CD8-positive, alpha-beta memory T cell (primary cell): ENCODE measurements around the gene ARID5B. TPM values are rescaled to one million over a fixed set of nuclear protein-coding genes. Genes with fewer than 3 reads are reported as not detected.
"Not testable (repeated sequence)": the region's sequence is repeated elsewhere in the genome, so short reads cannot be mapped to it uniquely, and the experiment has no call there.

Experiments
- CTCF ChIA-PET: fragments of 350-600 bp; sonication (Branson Sonifier 250); formaldehyde crosslinking; loops from one replicate; lab custom pipeline; 2021; ENCODE audit warnings: antibody characterized with exemption; lab: Charles Lee
- POLR2A ChIA-PET: fragments of 350-600 bp; sonication (Branson Sonifier 250); formaldehyde crosslinking; loops from one replicate; lab custom pipeline; 2021; ENCODE audit warnings: antibody characterized with exemption; lab: Charles Lee
- DNase-seq, 5 donors: peaks; one replicate each; pipeline versions ENCODE4 v3.0.0 to v3.0.0-alpha.2; 2020 to 2022; ENCODE audit warnings: mixed read lengths in 1 of 5
- H3K27ac ChIP-seq: one replicate; pipeline ENCODE4 v1.7.0; 2013; ENCODE audit warnings: low read depth, mild to moderate bottlenecking, low read length, moderate library complexity
- H3K27me3 ChIP-seq: 2 replicates; pipeline ENCODE4 v1.7.0; 2013; ENCODE audit warnings: low read length, mild to moderate bottlenecking; ENCODE audit not compliant: insufficient read depth, poor library complexity, severe bottlenecking
- H3K36me3 ChIP-seq: 2 replicates; pipeline ENCODE4 v1.7.0; 2013; ENCODE audit warnings: mild to moderate bottlenecking, low read length, moderate library complexity; ENCODE audit not compliant: insufficient read depth
- H3K4me1 ChIP-seq: 2 replicates; pipeline ENCODE4 v1.7.0; 2013; ENCODE audit warnings: mild to moderate bottlenecking, low read length, moderate library complexity; ENCODE audit not compliant: insufficient read depth
- H3K4me3 ChIP-seq: 2 replicates; pipeline ENCODE4 v1.7.0; 2013; ENCODE audit warnings: mild to moderate bottlenecking, low read length
- H3K9me3 ChIP-seq: 2 replicates; pipeline ENCODE4 v1.7.0; 2013; ENCODE audit warnings: mild to moderate bottlenecking, low read length
- H3K27ac Mint-ChIP-seq, 8 donors: one replicate each; pipeline ENCODE4 v1.8.0; 2020 to 2021; ENCODE audit warnings: mixed read lengths in 8 of 8, mild to moderate bottlenecking in 6 of 8, inconsistent platforms in 3 of 8, moderate library complexity in 3 of 8
- H3K27me3 Mint-ChIP-seq, 2 donors: one replicate each; pipeline ENCODE4 v1.8.0; 2020 to 2021; ENCODE audit warnings: mixed read lengths in 2 of 2, mild to moderate bottlenecking in 1 of 2, moderate library complexity in 1 of 2
- H3K36me3 Mint-ChIP-seq, 3 donors: one replicate each; pipeline ENCODE4 v1.8.0; 2020 to 2021; ENCODE audit warnings: mixed read lengths in 3 of 3, inconsistent platforms in 1 of 3, mild to moderate bottlenecking in 1 of 3
- H3K4me1 Mint-ChIP-seq, 3 donors: one replicate each; pipeline ENCODE4 v1.8.0; 2020 to 2021; ENCODE audit warnings: mixed read lengths in 3 of 3, inconsistent platforms in 1 of 3, mild to moderate bottlenecking in 1 of 3
- H3K4me3 Mint-ChIP-seq, 7 donors: one replicate each; pipeline ENCODE4 v1.8.0; 2020 to 2021; ENCODE audit warnings: mixed read lengths in 7 of 7, mild to moderate bottlenecking in 6 of 7, moderate library complexity in 4 of 7, inconsistent platforms in 2 of 7
- H3K9me3 Mint-ChIP-seq, 5 donors: one replicate each; pipeline ENCODE4 v1.8.0; 2020 to 2022; ENCODE audit warnings: mixed read lengths in 5 of 5, mild to moderate bottlenecking in 3 of 5, moderate library complexity in 2 of 5, inconsistent platforms in 1 of 5
- polyA plus RNA-seq: library from polyadenylated mRNA; unstranded; fragments of 300-500 nt; fragmentation: Illumina TruSeq; gene quantifications from one replicate; pipeline ENCODE4 v1.2.3, GENCODE V29; 2021
- total RNA-seq, 2 experiments: library from RNA; stranded (reverse); gene quantifications; one replicate each; pipeline ENCODE4 v1.2.3, GENCODE V29; 2021

ARID5B gene
- total and polyA plus RNA-seq, 3 experiments from 2014 or later: 37.1 to 48.7 (median 38.4) TPM

DNA sequence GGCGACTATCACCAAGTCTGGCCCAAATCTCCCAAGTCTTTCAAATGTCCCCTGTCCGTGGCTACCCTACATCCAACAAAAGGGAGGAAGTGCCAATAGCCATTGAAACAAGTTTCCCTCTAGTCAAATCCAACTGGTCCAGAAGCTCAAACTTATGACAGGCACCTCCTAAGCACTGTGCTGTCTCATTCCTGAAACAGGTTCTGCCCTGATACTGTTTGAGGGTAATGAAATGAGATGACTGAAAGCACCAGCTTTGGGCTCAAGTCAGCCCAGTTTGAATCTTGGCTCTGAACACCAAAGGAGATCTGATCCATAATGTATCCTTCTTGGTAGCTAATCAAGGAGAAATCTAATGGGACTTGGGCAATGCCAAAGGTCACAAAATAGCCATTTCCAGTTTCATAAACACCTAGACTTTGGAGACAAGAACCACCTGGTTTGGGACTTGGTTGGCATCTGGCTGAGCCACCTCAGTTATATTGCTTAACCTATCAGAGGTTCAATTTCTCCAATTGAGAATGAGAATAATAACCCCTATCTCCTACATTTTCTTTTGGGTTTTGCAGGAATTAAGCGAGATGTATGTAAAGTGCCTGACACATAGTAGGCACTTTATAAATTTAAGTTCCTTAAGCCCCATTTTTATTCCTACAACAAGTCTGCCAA, 34.7 kb upstream of the ARID5B start:
- peak overlapping the region in 5 of 8 donors; percentile 54 to 88 (median 77) for H3K27ac Mint-ChIP-seq
- H3K4me1 Mint-ChIP-seq: peaks cover 3 to 7% (median 5%) of the 10 kb centered on the region in 3 donors
- peak overlapping the region; percentile 34 for H3K4me3 ChIP-seq

DNA sequence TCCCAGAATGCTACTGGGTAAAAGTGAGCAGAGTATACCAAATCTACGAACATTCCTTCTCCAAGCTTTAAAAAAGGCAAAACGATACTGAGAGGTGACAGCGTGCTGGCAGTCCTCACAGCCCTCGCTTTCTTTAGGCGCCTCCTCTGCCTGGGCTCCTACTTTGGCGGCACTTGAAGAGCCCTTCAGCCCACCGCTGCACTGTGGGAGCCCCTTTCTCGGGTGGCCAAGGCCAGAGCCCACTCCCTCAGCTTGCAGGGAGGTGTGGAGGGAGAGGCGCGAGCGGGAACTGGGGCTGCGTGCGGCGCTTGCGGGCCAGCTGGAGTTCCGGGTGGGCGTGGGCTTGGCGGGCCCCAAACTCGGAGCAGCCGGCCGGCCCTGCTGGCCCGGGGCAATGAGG, 34.1 kb upstream of the ARID5B start:
- H3K9me3 ChIP-seq, H3K36me3 ChIP-seq, H3K27me3 Mint-ChIP-seq, H3K4me1 ChIP-seq, POLR2A ChIA-PET, H3K4me1 Mint-ChIP-seq, H3K27ac ChIP-seq, H3K9me3 Mint-ChIP-seq, H3K27me3 ChIP-seq, H3K36me3 Mint-ChIP-seq: not testable (repeated sequence)
- CTCF ChIA-PET: interaction anchor here (1.2 to 3.0 kb wide), 10 partner anchors 9 to 119 kb away, joined by 3 to 29 read pairs (median 5); no protein-coding TSS in a partner anchor
- DNase-seq: peak in 1 of 5 donors; percentile 47
- peak overlapping the region in 5 of 8 donors; percentile 54 to 88 (median 77) for H3K27ac Mint-ChIP-seq
- H3K4me3 Mint-ChIP-seq: peak overlapping the region; percentile 74 to 85 (median 80)
- H3K4me3 ChIP-seq: peak overlapping the region; percentile 34

More for the DNA sequence above, 34.7 kb upstream of the ARID5B start:
- POLR2A ChIA-PET: no interaction called here
- Histone ChIP-seq H3K4me1 (peaks cover 5% of the 10 kb centered on the region), H3K27ac (no peak overlapping the region), H3K9me3 (no peaks in the 10 kb centered on the region), H3K36me3 (no peaks in the 10 kb centered on the region), H3K27me3 (no peaks in the 10 kb centered on the region)
- H3K36me3 Mint-ChIP-seq: no peaks in the 10 kb centered on the region
- no peak for DNase-seq
- CTCF ChIA-PET: interaction anchor here (1.3 to 3.0 kb wide), 7 partner anchors 8 to 118 kb away, joined by 3 to 29 read pairs (median 6); no protein-coding TSS in a partner anchor
- peak overlapping the region; percentile 74 to 85 (median 80) for H3K4me3 Mint-ChIP-seq
- no peaks in the 10 kb centered on the region for H3K9me3 Mint-ChIP-seq
- no peaks in the 10 kb centered on the region for H3K27me3 Mint-ChIP-seq

DNA sequence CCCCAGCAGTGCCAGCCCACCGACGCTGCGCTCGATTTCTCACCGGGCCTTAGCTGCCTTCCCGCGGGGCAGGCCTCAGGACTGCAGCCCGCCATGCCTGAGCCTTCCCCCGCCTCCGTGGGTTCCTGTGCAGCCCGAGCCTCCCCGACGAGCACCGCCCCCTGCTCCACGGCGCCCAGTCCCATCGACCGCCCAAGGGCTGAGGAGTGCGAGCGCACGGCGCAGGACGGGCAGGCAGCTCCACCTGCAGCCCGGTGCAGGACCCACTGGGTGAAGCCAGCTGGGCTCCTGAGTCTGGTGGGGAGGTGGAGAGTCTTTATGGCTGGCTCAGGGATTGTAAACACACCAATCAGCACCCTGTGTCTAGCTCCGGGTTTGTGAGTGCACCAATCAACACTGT, 33.7 kb upstream of the ARID5B start:
- H3K36me3 Mint-ChIP-seq, H3K27me3 ChIP-seq, H3K27ac ChIP-seq, H3K27me3 Mint-ChIP-seq, H3K4me3 ChIP-seq, H3K4me1 ChIP-seq, H3K9me3 Mint-ChIP-seq, H3K36me3 ChIP-seq, H3K4me1 Mint-ChIP-seq, H3K9me3 ChIP-seq: not testable (repeated sequence)
- ChIA-PET CTCF (interaction anchor here (0.8 to 3.0 kb wide), 12 partner anchors 9 to 377 kb away, joined by 3 to 29 read pairs (median 5); no protein-coding TSS in a partner anchor), POLR2A (interaction anchor here (0.8 kb wide), 1 partner anchor 34 kb away, joined by 5 read pairs; the partner anchor contains the start of gene ARID5B)
- H3K27ac Mint-ChIP-seq: peak overlapping the region in 7 of 8 donors; percentile 11 to 85 (median 70)
- peak overlapping the region; percentile 74 to 88 (median 81) for H3K4me3 Mint-ChIP-seq
- DNase-seq: peak; percentile 22 to 82 (median 62)

DNA sequence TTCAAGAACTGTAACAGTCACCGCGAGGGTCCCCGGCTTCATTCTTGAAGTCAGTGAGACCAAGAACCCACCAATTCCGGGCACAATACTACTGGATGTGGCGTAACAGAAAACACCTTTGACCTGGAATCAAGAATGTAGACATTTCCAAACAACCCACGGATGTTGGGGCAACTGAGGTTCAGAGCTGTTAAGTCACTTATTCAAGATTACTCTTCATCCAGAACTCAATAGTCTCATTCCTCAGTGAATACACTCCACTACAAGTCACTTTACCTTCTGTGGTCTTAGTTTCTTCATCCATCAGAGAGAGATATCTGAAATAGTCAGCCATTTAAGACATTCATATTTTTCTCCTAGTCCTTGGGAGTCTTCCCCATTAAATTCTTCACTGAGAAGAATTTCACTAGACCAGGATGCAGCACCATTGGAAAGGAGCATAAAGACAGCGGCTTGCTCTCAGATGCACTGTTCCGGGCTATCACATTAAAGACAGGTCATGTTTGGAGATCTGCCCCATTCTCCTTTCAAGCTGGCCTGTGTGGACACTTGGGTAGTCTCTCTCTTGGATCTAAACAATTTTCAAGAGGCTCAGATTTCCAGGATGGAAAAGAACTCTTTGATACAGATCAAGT, 32.3 kb upstream of the ARID5B start:
- no peaks in the 10 kb centered on the region for H3K36me3 Mint-ChIP-seq
- CTCF ChIA-PET: interaction anchor here (1.3 to 3.0 kb wide), 2 partner anchors 30 to 33 kb away, joined by 3 to 13 read pairs; no protein-coding TSS in a partner anchor
- Histone ChIP-seq H3K27ac (no peak overlapping the region), H3K4me1 (peaks cover 5% of the 10 kb centered on the region), H3K36me3 (no peaks in the 10 kb centered on the region), H3K27me3 (no peaks in the 10 kb centered on the region), H3K9me3 (no peaks in the 10 kb centered on the region), H3K4me3 (no peak overlapping the region)
- H3K9me3 Mint-ChIP-seq: no peaks in the 10 kb centered on the region
- peak overlapping the region in 3 of 7 donors; percentile 6 to 35 (median 12) for H3K4me3 Mint-ChIP-seq
- H3K4me1 Mint-ChIP-seq: peaks cover 3 to 7% (median 5%) of the 10 kb centered on the region in 3 donors
- no peak for DNase-seq
- H3K27ac Mint-ChIP-seq: no peak overlapping the region
- peaks cover 0 to 8% of the 10 kb centered on the region in 2 donors for H3K27me3 Mint-ChIP-seq
- POLR2A ChIA-PET: no interaction called here

DNA sequence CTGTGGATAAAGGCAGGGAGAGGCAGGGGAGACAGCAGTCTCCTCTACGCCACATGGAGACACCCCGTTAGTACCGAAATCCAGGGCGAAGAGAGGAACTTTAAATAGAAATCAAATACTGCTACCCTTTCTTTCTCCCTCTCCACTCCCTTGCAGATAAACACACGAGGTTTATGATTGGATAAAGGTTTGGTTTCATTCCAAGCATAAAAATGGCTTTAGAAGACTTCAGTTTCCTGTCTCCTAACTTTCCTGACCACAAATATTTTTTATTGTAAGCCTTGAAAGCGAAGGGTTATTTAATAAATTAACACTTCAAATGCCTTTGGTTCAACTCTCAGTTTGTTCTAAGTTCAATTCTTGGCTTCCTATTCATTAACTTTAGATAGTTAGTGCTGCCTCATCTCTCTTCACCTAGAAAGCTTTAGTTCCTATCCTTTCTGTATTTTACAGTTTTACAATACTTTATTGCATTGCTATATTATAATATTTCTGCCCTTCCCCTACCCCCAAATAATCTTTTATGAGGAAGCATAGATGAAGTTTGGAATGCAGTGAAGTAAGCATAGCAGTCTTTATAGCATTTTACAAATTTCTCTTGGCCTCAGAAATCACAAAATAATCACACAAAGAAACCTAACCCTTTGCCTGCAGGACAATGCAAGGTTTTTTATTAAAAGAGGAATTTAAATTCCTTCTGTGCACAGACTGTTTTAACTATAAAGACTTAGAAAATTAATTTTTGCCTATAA, 31.5 kb upstream of the ARID5B start:
- H3K27me3 Mint-ChIP-seq: peaks cover 0 to 9% of the 10 kb centered on the region in 2 donors
- Histone ChIP-seq H3K4me1 (peaks cover 5% of the 10 kb centered on the region), H3K9me3 (no peaks in the 10 kb centered on the region), H3K27ac (no peak overlapping the region), H3K27me3 (no peaks in the 10 kb centered on the region), H3K4me3 (no peak overlapping the region), H3K36me3 (no peaks in the 10 kb centered on the region)
- H3K36me3 Mint-ChIP-seq: no peaks in the 10 kb centered on the region
- ChIA-PET CTCF (no interaction called here), POLR2A (no interaction called here)
- H3K4me1 Mint-ChIP-seq: peaks cover 3 to 7% (median 5%) of the 10 kb centered on the region in 3 donors
- no peaks in the 10 kb centered on the region for H3K9me3 Mint-ChIP-seq
- DNase-seq: no peak
- no peak overlapping the region for H3K27ac Mint-ChIP-seq
- H3K4me3 Mint-ChIP-seq: peak overlapping the region in 2 of 7 donors; percentile 2 to 12

DNA sequence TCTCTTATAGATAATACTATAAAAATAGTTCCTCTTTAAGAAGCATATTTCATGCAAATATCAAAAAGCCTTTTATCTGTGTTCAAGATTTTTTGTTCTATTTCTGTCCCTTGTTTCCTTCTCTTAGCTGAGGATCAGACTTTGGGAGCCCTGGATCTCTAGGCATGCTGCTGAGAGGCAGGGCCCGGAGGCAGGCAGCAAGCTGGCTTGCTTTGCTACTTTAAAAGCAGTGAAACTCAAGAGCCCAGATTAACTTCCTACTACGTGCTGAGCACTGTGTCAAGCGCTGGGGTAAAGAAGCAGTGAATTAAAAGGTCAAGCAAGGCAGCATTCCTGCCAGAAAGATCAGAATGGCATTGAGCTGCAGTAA, 31.0 kb upstream of the ARID5B start:
- H3K27ac Mint-ChIP-seq: no peak overlapping the region
- DNase-seq: no peak
- Histone ChIP-seq H3K9me3 (no peaks in the 10 kb centered on the region), H3K4me3 (no peak overlapping the region), H3K4me1 (peaks cover 5% of the 10 kb centered on the region), H3K36me3 (no peaks in the 10 kb centered on the region), H3K27me3 (no peaks in the 10 kb centered on the region), H3K27ac (no peak overlapping the region)
- H3K9me3 Mint-ChIP-seq: no peaks in the 10 kb centered on the region
- H3K36me3 Mint-ChIP-seq: no peaks in the 10 kb centered on the region
- peaks cover 0 to 14% of the 10 kb centered on the region in 2 donors for H3K27me3 Mint-ChIP-seq
- ChIA-PET POLR2A (no interaction called here), CTCF (no interaction called here)
- peaks cover 3 to 7% (median 5%) of the 10 kb centered on the region in 3 donors for H3K4me1 Mint-ChIP-seq
- H3K4me3 Mint-ChIP-seq: no peak overlapping the region

DNA sequence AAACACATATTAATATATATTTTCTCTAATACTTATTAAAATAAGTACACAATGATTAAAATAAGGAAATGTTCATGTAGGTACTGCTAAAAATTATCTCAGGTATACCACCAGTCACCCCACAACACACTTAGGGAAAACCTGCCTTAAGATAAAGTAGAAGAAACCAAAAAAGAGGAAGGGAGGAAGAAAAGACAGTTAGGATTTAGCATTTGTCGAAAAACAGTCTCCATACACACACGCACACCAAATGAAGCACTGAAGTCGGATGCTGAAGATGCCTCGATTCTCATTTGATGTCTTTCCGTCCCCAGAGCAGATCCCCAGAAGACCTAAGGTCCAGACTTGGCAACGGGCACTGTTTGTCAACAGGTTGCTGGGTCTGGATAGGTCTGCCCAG, 30.0 kb upstream of the ARID5B start:
- Mint-ChIP-seq H3K9me3 (no peaks in the 10 kb centered on the region), H3K27ac (peak overlapping the region in 1 of 8 donors; percentile 32), H3K4me1 (peaks cover 3 to 7% (median 5%) of the 10 kb centered on the region in 3 donors), H3K36me3 (no peaks in the 10 kb centered on the region), H3K27me3 (peaks cover 0 to 14% of the 10 kb centered on the region in 2 donors), H3K4me3 (peak overlapping the region in 1 of 7 donors; percentile 19)
- ChIA-PET CTCF (interaction anchor here (1.8 kb wide), 1 partner anchor 121 kb away, joined by 5 read pairs; no protein-coding TSS in a partner anchor), POLR2A (no interaction called here)
- H3K4me1 ChIP-seq: peaks cover 5% of the 10 kb centered on the region
- no peak overlapping the region for H3K27ac ChIP-seq
- H3K9me3 ChIP-seq: no peaks in the 10 kb centered on the region
- no peaks in the 10 kb centered on the region for H3K36me3 ChIP-seq
- no peak overlapping the region for H3K4me3 ChIP-seq
- H3K27me3 ChIP-seq: no peaks in the 10 kb centered on the region
- DNase-seq: no peak
